HG03520 (cell line): ENCODE data around the gene CCK.
"Not testable (repeated sequence)": the region's sequence is repeated elsewhere in the genome, so short reads cannot be mapped to it uniquely, and the experiment has no call there.

Experiments used
- ATAC-seq: cut with Tn5 transposase; IDR thresholded peaks from one replicate; pipeline ENCODE4 v1.9.1; 2021; ENCODE audit warnings: mild to moderate bottlenecking, moderate library complexity; ENCODE audit not compliant: unreplicated experiment

Gene CCK

GRCh38 chr3:42266085-42266484 lies at the start of gene CCK:
Gene CCK (minus strand): TSS chr3:42266185. CDS start chr3:42263630, 2,555 bp downstream.
- ATAC-seq, result no peak

GRCh38 chr3:42314411-42314810 lies 48.4 kb upstream of the CCK start:
- ATAC-seq, result no peak

GRCh38 chr3:42308651-42309050 lies 42.7 kb upstream of the CCK start:
- ATAC-seq, result no peak

GRCh38 chr3:42306499-42306898 lies 40.5 kb upstream of the CCK start:
- ATAC-seq, result no peak

GRCh38 chr3:42302924-42303634 lies 37.1 kb upstream of the CCK start:
- ATAC-seq, result no peak

GRCh38 chr3:42301446-42302175 lies 35.6 kb upstream of the CCK start:
- no peak for ATAC-seq

GRCh38 chr3:42300778-42301177 lies 34.8 kb upstream of the CCK start:
- no peak for ATAC-seq

- no peak for ATAC-seq
Measured at GRCh38 chr3:42300013-42300412, 34.0 kb upstream of the CCK start.

GRCh38 chr3:42298259-42298658 lies 32.3 kb upstream of the CCK start:
- no peak for ATAC-seq

- ATAC-seq, result no peak
Measured at GRCh38 chr3:42292009-42292408, 26.0 kb upstream of the CCK start.

GRCh38 chr3:42290966-42291714 lies 25.2 kb upstream of the CCK start:
- no peak for ATAC-seq

- no peak for ATAC-seq
Measured at GRCh38 chr3:42289026-42289425, 23.0 kb upstream of the CCK start.

- ATAC-seq, result no peak
Measured at GRCh38 chr3:42288385-42288784, 22.4 kb upstream of the CCK start.

GRCh38 chr3:42287423-42287822 lies 21.4 kb upstream of the CCK start:
- ATAC-seq, result not testable (repeated sequence)

- ATAC-seq, result no peak
Measured at GRCh38 chr3:42277676-42278075, 11.7 kb upstream of the CCK start.

GRCh38 chr3:42276141-42277132 lies 10.5 kb upstream of the CCK start:
- ATAC-seq, result peak; percentile 80

- no peak for ATAC-seq
Measured at GRCh38 chr3:42275217-42275616, 9.2 kb upstream of the CCK start.

- no peak for ATAC-seq
Measured at GRCh38 chr3:42274266-42274665, 8.3 kb upstream of the CCK start.

- ATAC-seq, result no peak
Measured at GRCh38 chr3:42273361-42273760, 7.4 kb upstream of the CCK start.

- no peak for ATAC-seq
Measured at GRCh38 chr3:42271786-42272185, 5.8 kb upstream of the CCK start.

GRCh38 chr3:42270561-42270960 lies 4.6 kb upstream of the CCK start:
- ATAC-seq, result no peak
